ENCODE results near the gene GLI3.

Gene GLI3

DNA sequence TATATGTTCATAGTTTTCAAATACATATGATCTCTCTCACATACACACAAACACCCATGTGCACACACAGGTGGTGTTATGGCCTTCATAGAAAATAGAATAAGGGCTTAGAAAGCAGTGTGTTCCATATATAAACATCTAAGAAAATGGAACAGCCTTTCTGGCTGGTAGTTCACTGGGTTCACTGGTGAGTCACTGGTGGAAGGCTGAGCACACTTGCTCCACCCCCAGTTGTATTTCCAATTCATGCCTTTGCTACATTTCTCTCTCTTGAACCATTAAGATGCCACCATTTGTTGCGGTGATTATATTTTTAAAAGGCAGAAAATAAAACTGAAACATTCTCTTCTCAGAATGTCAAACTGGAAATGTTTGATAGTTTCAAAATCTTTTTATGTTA, 252.1 kb downstream of the GLI3 start:
- DNase-seq: no peak

DNA sequence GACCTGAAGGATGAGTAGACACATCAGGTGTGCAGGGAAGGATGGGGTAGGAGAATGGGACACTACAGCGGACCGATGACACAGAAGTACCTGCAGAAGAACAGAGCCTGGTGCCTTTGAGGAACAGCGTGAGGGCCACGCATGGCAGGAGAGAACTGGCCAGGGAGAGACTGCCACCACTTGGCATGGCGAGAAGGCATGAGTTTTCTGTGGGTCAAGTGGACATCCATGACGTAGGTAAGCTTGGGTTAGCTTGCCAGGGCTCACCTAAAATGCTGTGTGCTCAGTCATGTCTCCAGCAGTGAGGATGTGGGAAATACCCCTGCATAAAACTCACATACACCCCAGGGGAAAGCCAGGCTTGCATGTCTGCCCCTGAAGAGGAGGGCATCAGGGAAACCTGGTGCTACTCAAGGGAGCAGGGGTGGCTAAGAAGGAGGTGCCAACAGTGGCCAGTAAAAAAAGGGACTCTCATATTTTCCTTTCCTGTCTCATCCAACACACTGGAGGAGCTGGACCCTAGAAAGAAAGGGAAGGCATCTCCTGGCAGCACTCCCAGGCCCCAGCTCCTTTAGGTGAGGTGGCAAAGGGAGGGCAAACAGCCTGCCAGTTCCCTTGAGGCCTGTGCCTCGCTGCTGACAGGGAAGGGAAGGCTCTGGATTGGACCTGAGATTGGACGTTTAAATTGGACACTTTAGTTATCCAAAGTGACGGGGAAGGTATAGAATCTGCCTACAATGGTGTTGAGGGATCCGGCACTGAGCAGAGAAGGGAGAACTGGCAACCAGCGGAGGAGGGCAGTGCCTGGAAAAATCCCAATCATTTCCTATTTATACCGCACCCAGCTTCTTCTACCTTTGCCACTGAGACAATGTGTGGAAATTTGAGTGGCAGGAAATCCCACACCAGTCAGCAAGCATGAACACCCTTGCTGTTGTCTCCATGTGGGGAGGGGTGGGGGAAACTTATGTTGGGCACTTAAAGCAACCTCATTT, 255.7 kb downstream of the GLI3 start:
- no peak for DNase-seq

DNA sequence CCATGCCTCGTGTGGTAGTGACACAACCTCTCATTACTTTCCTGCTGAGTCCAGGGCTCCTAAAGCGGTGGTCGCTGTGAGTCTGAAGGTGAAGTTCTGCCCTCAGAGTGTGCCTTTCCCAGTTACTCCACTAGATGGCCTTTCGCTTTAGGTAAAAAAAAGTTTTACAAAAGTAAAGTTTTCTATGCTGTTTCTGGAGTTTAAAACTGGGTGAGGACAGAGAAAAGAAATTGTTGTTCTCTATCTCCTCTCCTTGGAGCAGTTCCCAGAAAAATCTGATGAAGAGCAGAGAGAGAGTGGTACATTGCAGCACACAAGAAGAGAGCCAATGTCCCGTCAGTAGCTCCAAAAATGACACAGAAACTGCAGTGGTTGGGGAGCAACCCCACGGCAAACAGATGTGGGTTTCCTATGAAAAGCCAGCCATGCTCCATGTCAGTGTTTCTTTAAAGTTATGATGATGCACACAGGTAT, 257.1 kb downstream of the GLI3 start:
- no peak for DNase-seq

DNA sequence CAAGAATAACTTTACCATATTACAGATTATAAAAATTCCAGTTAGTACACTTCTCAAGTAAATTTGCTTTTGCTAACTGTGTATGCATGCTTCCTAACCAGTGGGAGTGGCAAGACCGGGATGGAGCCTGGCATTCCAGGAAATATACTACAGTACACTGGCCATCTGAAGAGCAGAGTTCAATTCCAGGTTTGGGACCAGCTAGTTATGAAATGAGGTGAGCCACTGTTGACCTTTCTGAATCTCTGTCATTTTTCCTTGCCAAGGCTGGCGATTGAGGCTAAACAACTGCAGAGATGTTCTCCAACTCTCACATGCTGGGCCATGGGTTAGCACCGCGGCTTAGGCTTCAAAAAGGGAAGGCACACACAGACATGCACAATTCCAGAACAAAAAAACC, 258.2 kb downstream of the GLI3 start:
- no peak for DNase-seq

DNA sequence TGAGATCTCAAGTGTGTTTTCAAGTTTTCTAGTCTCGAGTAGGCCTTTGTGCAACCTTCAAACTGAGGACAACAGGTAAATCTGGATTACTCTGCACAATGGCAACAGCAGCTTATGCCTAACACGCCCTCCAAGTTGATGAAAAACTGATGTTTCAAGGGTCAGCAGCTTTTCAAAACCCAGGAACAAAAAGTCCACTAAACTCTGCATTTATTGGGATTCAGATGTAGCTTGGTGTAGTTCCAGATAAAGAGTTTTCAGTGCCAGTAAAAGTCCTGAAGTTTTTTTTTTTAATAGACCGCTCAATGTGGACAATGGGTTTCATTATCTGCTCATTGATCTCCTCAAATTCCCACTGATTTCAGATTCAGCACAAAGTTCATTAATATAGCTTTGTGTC, 259.3 kb downstream of the GLI3 start:
- no peak for DNase-seq

DNA sequence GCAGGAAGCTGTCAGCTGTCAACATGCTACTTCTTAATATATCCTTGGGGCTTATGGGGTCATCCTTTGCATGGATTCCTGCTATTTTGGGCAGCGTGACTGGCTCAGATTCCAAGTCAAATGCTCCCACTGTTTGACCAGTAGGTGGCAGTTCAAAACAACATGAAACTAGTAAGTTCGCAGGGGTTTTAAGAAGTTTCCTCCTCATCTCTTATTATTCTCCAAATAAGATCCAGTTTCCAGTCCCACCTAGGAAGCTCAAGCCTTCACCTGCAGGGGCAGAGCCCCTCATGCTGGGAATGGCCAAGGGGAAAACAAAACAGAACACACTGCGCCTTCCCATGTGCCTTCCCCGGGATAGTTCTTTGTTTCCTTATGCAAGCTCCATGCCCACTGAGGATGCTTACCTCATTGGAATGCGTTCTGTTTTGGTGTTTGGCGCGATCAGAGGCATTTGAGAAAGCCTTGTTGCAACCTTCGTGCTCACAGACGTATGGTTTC, 259.8 kb downstream of the GLI3 start:
- DNase-seq: no peak

DNA sequence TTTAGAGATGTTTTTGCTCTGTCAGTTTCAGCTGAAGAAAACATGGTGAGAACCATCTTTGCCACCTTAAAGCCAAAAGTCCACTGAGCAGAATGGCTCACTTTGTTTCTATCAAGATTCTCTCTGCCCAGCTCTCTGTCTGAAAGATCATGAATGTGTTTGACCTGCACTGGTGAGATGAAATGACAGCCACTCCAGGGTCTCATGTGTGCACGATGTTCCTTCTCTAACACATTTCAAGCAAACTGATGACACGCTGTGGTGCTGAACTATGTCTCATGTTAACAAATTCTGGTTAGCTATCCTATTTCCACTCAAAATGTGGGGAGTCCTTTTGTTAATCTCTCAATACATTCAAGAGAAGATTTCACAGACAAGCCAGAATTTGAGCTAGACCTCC, 260.6 kb downstream of the GLI3 start:
- DNase-seq: no peak

DNA sequence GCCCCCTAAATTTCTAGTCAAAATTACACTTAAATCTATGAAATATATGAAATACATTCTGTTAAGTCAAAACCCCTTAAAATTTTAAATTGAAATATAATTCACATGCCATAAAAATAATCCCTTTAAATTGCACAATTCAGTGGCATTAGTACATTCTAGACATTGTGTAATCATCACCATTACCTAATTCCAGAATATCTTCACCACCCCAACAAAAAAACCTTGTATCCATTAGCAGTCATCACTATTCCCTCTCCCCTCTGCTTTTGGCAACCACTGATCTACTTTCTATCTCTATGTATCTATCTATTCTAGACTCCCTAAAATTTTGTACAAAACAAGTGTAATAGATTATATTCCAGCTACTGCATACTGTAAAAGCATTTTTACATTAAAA, 261.2 kb downstream of the GLI3 start:
- DNase-seq: no peak

DNA sequence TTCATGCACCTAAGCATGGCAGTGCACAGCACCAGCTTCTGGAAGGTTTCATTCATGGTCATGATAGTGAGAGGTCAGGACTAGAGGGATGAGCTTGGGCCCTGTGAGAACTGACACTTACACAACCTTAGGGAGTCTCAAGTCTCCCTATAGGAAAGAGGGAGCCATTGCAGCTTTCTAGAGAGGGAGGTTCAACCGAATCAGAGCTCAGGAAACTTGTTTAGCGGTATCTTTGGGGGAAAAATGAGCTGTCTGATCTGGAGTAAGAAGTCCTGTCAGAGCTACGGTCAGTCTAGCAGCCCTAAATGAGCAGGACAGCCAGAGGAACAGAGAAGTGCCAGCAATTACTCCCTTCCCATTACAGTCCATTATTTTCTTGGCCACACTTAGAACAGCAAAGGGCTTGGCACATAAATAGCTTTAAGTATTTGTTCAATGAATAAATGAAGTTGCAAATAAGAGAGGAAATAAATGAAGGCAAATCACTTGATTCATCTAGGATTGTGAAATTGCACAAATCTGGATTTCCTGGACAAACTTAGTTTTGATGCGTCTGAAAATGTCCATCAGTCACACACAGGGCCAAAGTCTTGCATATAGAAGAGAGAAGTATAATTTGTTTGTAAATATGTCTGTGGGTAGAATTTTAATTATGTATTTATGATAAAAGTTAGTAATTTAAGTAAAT, 262.0 kb downstream of the GLI3 start:
- no peak for DNase-seq

DNA sequence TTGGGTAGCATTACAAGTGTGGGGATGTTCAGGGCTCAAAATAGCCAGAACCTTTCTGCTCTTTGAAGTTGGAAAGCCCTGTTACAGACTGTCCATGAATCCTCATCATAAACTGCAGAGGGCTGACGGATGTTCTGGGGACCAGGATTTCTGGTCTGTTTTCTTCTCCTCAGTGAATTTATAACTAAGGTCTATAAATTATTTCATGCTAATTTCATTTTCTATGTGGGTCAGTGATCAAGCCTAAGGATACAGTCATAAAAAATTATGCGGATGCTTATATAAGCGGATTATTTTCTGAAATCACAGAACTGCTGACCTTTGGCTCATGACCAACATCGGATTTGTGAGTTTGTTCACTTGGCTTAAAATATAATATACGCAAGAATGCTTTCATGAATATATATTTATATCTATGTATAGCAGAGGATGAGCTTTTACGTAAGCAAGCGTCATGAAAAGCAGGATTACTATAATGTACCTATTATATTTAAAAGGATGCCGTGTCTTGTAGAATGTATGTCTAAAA, 263.7 kb downstream of the GLI3 start:
- DNase-seq: no peak

DNA sequence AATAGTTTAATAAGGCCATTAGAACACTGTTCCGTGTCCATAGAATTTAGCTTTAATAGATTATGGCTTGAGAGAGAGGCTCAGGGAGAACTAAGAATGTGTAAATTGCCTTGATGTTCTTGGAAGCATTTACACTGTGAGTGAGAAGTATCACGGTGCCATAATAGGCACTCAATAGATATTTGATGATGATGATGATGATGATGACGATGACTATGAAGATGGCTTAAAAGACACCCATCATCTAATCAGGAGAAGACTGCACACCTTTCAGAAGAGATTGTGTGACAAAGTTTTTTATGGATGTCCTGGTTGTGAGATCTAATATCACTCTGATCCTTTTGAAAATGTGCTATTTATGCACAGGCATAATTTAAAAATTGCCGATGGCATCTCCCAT, 264.2 kb downstream of the GLI3 start:
- DNase-seq: no peak

DNA sequence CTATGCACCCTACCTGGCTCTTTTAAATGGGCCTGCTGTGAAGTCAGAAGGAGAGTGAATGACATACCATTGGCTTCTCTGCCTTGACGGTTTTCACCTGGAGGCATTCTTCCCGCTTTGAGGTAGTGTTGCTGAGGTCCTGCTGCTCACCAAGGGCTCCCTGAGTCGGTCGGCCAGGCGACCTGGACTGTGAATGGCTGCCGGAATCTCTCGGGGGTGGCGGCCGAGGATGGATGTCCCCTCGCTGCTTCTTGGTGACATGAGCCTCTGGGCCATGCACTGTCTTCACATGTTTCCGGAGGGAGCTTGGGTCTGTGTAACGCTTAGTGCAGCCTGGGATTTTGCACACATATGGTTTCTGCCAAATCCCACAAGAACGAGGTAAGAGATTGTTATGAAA, 264.7 kb downstream of the GLI3 start:
- no peak for DNase-seq

DNA sequence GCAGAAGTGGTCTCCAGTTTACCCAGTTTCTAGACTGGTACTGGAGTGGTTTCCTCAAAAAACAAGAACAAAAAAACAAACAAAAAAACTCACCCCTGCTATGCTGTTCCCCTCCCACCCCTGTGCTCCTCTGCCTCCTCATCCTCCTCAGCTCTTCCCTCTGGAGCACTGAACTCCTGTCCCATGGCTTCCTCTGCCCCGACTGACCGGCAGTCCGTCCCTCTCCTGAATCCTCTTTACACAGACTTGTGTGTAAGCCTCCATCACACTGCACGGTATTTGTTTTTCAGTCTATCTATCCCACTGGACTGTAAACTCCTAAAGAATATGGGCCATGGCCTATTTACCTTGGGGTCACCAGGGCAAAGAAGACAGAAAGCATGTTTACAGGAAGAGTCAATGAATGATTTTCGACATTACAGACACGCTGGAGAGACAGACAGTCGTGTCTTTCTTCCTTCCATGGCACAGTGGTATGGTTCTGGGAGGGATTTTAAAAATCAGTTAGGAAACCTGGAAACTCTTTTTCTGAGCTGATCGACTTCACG, 265.3 kb downstream of the GLI3 start:
- no peak for DNase-seq

DNA sequence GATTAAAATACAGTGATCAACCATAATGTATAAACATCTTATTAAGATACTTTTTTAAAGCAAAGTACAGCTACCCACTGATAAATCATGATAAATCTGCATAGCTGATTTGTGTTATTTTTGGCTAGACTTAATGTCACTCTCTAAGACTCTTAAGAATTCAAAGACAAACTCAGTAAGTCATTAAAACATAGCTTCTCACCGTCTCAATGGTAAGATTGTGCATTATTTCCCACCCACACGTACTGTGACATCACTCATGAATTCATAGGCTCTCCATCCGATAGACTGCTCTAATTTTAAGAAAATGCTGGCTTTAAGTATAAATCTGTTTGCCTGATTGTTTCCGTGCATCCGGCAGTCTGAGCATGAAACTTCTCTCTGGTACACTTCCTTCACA, 266.1 kb downstream of the GLI3 start:
- no peak for DNase-seq

DNA sequence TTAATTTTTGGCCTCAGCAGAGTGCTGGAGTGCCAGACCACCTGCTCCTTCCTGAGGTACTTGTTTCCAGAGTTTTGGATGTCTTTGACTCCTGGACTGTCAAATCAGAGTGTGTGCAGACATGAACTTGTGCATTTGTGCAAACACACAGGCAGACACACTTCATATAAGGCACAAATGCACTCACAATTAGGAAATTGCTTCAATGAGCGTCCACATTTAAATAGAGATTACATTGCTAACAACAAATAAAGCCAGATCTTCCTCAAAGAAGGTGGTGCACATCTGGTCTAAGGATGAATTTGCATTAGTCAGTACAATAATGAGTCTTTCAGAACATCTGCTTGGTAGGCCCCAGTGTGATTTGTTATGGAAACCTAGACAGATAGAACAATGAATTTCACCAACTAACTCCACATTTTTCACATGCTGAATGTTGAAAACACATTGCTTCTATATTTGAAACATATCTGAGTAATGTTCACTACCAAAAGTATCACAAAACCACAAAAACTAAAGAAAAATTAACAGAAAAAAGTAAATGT, 267.4 kb downstream of the GLI3 start:
- DNase-seq: no peak

DNA sequence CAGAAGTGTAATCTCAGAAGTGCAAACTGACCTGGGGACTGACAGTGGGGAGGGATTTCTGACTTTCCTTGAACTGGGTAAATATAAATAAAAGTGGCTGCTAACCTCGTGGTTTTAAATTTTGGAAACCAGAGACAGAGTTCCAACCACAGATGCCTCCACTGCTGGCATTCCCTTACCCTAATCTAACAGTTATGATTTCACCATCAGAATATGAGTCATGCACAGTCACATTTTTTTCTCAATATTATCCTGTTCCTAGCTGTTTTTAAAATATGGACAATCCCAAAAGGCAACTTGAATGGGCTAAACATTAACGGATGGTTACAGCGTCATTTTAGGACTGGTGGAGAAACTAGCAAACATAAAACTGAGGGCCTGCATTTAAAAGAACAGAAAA, 269.9 kb downstream of the GLI3 start:
- DNase-seq: no peak

DNA sequence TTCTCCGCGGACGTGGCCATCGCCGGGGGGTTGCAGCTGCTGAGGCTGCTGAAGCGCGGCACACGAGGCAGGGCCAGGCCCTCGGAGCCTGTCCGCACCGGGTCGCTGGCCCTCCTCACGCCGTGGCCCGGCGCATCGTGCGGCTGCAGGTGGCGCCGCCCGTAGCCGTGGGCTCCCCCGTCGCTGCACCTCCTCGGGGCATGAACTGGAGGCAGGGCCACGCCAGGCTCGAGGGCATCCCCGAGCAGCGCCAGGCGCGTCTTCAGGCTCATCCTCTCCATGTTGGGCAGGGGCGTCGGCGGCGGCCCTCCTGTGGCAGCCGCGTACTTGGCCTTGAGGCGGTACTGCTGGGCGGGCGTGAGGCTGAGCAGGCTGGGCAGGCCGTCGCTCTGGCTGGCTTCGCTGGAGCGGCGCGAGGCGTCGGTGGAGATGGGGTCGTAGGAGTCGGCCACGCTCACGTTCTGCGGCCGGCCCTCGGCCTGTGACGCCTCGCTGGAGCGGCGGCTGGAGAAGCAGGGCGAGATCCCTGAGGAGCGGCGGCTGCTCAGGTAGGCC, 271.0 kb downstream of the GLI3 start:
- DNase-seq: no peak

DNA sequence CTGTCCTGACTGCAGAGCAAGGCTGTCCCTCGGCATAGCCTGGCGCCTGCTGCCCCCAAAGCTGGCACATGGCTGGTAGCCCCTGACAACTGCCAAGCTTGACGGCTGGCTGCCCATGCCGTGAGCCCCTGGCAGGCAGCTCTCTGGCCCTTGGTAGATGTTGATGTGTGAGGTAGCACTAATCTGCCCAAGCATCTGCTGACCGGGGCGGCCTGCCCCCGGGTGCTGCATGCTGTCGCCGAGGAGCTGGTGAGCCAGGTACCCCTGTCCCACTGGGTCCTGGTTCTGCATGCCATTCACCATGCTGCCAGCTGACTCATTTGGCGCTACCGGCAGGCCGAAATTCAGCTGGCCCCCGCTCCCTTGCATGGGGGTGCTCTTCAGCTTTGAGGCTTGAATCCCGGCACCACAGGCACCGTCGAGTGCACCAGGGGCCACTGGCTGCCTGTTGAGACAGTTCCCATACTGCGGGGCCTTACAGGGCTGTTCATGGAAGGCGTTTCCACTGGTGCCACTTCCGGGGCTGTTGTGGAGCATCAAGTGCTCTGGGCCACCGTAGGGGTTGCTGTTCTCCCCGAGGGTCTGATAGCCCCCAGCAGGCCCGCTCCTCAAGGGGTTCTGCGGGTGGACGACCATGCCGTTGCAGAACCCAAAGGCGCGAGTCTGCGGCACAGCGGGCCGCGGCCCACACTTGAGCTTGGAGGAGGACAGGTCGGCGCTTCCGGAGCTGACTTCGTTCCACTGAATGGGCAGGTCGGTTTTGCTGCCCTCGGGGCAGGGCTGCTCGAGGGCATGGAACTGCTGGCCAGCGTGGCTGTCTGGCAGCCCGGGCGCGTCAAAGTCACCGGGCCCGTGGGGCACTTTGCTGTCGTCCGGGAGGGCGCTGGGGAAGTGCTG, 271.9 kb downstream of the GLI3 start:
- no peak for DNase-seq

DNA sequence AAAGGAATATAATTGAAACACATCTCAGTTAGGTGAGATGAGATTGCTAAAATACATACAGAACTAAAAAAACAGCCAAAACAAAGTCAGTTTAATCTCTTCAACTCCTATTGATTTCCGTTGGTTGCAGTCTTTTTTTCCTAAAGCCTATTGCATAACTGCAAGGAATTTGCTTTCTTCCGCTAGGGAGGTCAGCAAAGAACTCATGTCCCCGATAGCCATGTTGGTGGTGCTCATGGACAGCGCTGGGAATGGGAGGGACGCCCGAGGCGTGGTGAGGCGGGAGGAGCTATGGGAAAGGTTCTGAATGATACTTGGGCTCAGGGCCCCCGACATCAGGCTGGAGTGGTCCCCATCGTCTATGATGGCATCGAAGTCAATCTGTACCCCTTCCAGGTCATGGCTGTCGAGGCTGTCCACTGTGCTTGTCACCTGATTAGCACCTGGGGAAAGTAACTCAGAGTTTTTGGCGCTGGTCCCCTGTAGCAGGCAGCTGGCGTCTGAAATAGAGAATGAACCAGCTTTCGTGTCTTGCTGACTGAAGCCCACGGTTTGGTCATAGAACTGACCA, 272.7 kb downstream of the GLI3 start:
- DNase-seq: no peak

DNA sequence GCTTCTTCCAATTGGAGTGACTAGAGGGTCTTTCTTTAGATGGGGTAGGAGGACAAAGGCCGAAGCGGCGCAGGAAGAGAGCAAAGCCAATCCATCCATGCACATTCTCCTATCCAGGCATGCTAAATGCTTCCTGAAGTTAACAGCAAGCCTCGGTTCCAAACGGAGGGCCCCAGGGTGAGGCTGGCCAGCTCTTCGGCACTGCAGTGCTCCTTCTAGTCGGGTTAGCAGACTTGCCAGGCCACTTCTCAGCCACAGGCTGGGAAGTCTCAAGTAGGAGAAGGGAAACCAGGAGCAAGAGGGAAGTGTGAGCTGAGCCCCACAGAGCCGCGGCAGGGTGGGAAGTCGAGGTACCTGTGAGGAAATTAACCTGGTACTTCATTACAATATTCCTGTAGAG, 280.3 kb downstream of the GLI3 start:
- DNase-seq: no peak
